GM18861 (cell line): Measurements from ENCODE around the gene SIGLEC10.
"Not testable (repeated sequence)": the region's sequence is repeated elsewhere in the genome, so short reads cannot be mapped to it uniquely, and the experiment has no call there.

Source experiments
- ATAC-seq: cut with Tn5 transposase; IDR thresholded peaks from one replicate; pipeline ENCODE4 v1.9.1; 2021; ENCODE audit not compliant: unreplicated experiment

The SIGLEC10 gene, protein sequence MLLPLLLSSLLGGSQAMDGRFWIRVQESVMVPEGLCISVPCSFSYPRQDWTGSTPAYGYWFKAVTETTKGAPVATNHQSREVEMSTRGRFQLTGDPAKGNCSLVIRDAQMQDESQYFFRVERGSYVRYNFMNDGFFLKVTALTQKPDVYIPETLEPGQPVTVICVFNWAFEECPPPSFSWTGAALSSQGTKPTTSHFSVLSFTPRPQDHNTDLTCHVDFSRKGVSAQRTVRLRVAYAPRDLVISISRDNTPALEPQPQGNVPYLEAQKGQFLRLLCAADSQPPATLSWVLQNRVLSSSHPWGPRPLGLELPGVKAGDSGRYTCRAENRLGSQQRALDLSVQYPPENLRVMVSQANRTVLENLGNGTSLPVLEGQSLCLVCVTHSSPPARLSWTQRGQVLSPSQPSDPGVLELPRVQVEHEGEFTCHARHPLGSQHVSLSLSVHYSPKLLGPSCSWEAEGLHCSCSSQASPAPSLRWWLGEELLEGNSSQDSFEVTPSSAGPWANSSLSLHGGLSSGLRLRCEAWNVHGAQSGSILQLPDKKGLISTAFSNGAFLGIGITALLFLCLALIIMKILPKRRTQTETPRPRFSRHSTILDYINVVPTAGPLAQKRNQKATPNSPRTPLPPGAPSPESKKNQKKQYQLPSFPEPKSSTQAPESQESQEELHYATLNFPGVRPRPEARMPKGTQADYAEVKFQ

DNA sequence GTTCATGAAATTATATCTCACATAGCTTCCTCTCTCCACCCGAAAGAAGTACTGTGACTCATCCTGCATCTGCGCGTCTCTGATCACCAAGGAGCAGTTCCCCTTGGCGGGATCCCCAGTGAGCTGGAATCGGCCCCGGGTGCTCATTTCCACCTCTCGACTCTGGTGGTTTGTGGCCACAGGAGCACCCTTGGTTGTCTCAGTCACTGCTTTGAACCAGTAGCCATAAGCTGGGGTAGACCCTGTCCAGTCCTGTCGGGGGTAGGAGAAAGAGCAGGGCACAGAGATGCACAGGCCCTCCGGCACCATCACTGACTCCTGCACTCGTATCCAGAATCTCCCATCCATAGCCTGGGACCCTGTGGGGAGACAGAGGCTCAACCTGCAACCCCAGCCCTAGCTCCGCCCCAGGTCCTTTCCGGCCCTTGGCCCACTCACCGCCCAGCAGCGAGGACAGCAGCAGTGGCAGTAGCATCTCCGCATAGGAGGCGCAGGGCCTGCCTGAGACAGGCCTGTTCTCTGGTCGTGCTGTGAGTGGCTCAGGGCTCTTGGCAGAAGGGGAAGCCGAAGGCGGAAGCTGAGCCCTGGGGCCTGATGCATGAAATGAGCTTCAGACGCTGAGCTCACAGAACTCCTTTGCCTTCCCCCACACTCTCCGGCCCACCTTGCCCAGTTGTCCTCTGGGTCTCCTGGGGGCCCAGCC is at the start of gene SIGLEC10:
Gene SIGLEC10 (minus strand): TSS at position 536 of the 703 bp plus-strand sequence. CDS start 61 bp downstream, at position 475.
- ATAC-seq, result no peak

DNA sequence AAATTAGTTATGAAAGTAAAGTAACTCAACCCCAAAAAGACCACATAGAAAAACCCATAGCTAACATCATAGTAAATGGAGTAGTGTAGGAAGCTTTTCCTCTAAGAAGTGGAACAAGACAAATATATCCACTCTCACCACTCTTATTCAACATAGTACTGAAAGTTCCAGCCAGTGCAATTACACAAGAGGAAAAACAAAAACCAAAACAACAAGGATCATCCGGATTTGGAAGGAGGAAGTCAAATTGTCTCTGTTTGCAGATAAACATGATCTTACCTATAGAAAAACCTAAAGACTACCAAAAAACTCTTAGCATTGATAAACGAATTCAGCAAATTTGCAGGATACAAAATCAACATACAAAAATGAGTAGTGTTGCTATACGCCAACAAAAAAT is 49.3 kb upstream of the SIGLEC10 start:
- no peak for ATAC-seq

DNA sequence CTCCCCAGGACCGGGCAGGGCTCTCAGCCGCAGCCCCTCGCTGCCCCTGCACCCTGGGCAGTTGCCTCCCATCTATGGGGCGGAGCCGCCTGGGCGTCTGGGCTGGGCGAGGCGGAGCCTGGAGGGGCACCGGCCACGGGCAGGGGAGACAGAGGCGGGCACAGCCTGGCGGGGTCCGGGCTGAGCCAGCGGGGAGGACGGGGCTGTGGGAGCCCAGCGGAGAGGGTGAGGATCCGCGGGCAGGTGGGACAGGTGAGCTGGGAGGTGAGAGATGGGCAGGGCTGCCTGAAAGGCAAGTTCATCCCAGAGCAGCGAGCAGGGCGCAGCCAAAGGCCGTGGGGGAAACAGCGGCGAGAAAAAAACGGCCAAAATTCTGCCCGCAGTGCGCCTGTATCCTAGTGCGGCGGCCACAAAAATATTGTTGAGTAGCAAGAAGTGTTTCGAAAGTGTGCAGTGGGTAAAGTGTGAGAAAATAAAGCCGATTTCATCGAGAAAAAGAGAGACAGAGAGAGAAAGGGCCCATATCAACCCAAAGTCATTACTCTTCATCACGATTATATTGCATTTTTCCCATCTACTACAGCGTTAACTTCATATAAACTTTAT is 46.6 kb upstream of the SIGLEC10 start:
- ATAC-seq, result not testable (repeated sequence)

DNA sequence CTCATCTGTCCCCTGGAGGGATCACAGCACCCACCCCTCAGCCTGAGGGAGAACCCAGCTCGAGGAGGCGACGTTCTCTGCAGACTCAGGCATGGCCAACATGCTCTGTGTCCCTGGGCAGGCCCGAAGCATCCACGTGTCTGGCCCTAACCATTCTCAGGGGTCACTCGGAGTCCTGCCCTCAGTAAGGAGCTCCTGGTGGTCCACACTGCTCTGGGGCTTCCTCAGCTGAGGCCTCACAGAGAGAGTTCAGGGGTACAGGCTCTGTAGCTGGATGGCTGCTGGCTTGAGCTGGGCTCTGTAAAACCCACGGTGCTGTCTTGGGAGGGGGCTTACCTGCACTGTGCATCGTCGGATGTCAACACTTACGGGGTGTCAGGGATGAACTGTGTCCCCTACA is 45.2 kb upstream of the SIGLEC10 start:
- ATAC-seq, result no peak

DNA sequence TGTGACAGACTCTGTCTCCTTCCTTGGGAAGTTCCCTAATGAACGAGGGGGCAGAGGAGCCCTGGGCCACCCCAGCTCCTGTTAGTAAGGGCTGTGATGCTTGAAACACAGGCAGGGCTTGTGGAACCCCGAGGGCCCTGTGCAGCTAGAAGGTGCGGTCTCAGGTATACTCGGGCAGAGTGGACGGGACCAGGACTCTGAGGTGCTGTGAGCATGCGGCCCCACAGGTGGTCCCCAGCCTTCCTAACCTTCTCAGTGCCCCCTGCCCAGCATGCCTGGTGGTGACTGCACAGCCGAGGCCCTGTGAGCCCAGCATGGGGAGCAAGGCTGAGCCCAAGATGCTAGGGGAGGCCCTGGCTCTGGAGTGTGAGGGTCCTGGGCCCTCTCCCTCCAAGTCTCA is 44.8 kb upstream of the SIGLEC10 start:
- no peak for ATAC-seq

DNA sequence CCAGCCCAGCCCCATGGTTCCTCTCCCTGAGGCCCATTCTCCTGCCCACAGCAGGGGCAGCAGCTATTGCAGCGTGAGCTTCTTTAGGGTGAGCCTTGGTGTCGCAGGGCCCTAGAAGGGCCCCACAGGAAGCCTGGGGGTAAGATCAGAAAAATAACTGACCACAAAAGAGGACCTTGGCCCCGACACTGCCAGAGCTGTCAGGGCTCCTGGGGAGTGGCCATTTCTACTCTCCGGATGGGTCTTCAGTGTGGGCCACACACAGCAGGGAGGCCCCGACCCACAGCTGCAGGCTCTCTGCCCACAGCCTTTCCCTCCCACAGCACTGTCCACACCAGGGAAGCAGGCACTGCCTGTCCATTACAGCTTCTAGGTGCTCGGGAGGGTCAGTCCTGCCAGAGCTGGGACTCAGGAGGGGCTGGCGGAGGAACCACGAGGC is 44.3 kb upstream of the SIGLEC10 start:
- ATAC-seq, result no peak

DNA sequence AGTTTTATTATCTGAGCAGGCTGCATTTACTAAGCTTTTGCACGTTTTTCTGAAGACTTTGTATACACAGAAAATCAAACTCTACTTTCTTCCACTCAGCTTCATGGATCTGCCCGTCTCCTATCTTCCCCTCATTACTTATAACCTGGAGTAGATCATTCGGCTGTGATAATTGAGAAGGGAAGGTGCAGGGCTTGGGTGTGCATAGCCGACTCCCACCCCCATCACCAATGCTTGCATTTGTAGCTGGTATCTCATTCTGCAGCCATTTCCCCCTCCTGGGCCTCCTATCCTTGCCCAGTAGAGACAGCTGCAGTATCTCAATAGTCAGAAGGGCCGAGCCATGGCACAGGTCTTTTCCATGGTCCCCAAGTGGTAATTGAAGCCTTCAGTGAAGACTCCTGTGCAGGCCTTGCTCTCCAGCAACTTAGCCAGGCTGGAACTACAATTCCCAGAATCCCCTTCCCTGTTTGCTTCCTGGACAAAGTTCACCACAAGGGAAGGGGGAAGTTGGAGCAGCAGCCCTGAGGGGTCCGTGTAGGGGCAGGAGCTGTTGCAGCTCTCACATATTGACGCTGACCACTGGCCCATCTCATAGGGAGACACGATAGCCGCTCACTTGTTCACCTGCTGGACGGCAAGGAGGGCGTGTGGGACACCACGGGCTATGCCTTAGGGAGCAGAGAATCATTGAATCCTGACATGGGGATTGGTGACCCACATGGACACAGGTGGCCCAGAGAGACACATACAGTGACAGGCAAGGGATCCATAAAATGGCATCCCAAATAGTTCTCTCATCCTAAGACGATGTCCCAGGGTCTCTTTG is 42.9 kb upstream of the SIGLEC10 start:
- no peak for ATAC-seq

DNA sequence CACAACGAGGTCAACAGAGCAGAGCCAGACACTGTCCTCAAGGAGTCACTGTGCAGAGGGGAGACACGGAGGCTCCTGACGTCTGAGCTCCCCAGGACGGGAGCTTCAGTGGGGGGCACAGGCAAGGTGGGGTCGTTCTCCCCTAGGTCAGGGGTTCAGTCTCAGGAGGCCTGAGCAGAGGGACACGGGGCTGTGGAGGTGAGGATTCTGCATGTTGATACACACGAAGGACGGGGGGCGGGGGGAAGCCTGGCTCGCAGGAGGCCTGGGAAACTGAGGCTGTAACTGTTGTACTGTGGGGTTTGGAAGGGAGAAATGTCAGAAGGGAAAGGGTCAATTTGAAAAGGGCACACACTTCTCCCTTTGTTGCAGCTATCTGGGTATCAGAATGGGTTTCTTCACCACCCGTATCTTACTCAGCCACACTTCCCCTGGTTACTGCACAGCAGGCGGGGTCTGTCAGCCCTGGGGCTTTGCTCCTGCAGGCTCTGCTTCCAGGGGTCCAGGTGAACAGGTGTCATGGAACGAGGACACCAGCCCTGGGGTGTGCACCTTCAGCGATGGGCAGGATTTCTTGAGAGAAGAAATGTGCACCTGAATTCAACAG is 41.6 kb upstream of the SIGLEC10 start:
- no peak for ATAC-seq

DNA sequence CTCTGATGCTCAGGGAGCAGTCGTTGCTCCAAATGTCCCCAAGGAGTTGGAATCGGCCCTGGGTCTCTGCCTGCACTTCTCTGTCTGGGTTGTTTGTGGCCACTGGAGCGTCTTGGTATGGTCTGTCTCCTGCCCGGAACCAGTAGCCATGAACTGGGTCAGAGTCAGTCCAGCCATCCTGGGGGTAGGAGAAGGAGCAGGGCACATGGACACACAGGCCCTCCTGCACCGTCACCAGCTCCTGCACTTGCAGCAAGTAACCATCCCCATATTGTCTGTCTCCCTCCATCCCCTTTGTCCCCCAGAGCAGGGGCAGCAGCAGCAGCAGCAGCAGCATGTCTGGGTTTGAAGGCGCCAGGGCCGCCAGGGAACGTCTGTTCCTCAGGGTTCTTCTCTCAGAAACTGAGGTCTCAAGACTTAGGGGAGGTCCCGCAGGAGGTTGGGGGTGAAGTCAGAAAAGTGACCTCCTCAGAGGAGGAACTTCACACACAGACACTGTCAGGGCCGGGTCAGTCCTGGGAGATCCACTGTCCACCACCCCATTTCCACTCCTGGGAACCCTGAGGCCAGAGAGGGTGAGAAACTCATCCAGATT is 40.7 kb upstream of the SIGLEC10 start, which contains the start of gene SIGLEC8:
Gene SIGLEC8 (minus strand): TSS at position 404 of the 595 bp plus-strand sequence. CDS start 67 bp downstream, at position 337.
- ATAC-seq, result no peak

DNA sequence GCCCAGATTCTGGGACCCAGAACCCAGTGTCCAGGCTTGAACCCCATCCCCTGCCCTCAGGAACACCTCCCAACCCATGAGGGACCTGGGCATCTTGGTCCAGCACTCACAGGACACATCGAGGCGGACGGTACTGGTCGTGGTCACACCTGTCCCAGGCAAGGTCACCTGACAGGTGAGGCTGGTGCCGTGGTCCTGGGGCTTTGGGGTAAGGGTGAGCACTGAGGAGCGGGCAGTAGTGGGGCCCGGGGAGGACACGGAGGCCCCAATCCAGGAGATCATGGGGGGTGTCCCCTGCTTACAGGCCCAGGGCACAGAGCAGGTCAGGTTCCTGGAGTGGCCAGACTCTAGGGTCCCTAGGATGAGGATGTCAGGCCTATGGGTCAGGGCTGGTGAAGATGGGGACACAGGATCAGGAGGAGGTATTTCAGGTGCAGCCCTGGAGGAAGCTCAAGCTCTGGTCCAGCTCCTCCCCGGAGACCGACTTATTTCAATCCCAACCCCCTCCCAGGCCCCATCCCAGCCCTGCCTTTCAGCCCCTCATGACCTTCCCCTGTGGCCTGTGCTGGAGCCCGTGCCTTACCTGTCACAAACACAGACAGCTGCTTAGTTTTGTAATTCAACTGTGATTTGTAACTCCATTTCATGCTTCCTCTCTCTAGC is 40.0 kb upstream of the SIGLEC10 start:
- ATAC-seq, result no peak

DNA sequence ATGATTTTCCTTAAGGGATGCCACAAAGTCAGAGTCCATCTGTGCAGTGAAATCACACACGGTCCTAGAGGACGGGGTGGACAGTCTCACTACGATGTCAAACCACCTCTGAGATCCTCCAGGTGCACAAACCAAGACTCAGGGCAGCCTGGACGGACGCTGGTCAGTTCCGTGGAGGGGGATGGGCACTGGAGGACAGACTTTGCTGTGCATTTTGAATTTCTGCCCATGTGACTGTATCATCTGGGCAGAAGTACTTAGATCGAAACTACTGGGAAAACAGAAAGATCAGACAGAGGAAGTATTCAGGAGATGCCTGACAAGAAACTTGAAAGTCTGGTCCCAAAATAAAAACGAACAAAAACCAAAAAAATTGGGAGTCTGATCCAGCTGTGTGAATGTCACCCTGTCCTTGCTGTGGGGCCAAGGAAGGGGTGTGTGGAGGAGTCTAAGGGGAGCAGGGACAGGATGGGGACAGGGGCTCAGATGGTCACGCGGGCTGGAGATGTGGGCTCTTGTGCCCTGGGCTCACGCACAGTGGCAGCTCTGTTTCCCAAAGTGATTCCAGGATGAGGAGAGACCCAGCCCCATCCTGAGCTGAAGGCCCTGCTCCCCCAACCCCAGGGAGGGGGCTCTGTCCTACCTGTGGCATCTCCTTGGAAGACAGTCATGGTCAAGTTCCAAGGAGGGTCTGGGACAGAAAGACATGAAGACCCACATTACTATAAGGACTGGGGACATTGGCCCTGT is 39.3 kb upstream of the SIGLEC10 start:
- no peak for ATAC-seq

DNA sequence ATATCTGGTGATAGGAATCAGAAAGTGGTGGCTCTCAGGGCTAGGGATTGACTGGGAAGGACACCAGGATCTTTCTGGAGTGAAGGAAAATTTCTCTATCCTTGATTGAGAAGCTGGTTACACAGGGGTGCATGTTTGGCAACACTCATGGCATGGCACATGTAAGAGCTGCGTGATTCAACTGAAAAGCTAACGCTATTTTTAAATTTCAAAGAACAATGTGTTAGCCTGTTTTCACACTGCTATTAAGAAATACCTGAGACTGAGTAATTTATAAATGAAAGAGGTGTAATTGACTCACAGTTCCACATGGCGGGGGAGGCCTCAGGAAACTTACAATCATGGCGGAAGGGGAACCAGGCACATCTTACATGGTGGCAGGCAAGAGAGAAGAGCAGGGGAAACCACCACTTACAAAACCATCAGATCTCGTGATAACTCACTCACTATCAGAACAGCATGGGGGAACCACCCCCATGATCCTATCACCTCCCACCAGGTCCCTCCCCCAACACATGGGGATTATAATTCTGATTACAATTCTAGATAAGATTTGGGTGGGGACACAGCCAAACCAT is 33.4 kb upstream of the SIGLEC10 start:
- ATAC-seq, result no peak

DNA sequence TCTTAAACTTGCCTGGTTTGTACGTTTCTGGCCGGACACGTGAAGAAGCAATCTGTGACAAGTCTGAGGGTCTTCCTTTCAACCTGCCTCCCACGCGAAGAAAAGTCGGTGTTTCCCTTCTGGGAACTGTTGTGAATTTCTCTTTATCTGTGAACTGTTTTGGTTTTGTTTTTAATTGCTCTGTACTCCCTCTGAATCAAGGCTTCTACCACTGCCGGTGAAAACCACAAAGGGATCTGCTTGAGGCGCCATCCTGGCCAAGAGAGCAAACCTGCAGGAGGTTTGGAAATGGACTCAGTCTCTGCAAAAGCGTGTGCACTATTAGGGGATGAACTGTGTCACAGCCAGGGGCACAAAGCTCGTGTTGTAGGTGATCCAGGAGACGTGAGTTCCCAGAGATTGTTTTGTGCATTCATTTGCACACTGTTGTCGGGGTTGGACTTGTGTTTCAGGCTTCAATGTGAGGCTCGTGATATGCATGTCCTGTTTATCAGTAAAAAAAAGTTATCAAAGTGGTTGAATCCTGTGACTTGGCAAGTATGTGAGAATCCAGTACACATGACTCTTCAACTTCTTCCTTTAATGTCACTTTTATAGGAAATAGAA is 31.1 kb upstream of the SIGLEC10 start:
- no peak for ATAC-seq

DNA sequence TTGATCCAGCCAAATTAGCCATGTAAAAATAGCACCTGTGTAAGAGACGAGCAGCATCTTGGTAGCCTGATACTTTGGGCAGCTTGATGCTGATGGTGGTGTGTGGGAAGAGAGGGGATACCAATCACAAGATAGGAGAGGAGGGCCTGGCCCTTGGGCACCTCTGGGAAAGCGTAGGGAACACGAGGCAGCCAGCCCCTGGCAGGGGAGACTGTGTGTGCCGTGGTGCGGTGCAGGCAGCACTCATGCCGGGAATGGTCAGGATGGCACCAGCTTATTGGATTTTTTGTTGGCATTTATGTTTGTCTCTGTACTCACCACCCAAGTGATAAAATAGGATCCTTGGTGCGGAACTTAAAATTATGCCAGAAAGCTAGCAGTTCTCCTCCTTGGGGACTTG is 30.6 kb upstream of the SIGLEC10 start:
- ATAC-seq, result no peak

DNA sequence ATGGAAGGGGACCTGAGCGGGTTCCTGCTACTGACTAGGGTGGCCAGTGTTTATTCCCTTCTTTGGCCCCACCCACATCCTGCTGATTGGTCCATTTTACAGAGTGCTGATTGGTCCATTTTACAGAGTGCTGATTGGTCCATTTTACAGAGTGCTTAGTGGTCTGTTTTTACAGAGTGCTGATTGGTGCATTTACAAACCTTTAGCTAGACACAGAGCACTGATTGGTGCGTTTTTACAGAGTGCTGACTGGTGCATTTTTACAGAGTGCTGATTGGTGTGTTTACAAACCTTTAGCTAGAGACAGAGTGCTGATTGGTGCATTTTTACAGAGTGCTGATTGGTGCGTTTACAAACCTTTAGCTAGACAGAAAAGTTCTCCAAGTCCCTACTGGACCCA is 30.1 kb upstream of the SIGLEC10 start:
- not testable (repeated sequence) for ATAC-seq

DNA sequence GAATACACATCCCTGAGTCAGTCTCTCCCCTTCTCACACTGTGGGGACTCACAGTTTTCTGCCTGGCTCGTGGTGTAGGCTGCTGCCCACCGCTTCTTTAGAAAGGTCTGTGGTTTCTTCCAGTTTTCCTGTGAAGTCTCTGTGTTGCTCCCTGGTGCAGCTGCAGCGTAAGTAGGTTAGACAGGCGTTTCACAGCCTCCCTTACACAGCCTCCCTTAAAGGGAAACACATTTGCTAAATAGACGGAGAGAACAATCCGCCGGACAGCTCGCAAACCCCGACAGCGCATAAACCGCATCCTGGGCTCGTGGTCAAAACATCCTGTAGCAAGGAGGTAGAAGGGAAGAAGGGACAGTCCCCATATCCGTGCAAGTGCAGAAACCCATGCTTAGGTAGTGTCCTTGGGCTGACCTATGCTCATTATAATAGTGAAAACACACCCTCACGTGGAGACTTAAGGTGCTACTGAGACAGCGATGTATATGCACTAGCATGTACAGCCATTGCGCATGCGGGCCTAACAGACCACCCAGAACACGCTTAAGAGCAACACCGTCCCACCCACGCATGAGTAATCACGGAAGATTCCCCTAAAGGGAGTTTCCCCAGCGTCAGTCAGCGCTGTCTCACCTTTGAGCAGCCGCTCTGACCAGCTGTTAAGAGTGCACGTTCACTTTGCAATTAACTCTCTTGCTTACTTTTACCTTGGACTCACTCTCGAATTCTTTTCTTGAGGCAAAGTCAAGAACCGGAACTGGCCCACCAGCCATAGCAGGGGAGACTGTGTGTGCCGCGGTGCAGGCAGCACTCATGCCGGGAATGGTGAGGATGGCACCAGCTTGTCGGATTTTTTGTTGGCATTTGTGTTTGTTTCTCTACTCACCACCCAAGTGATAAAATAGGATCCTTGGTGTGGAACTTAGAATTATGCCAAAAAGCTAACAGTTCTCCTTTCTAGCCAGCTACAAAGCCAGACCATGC is 24.3 kb upstream of the SIGLEC10 start:
- peak; percentile 83 for ATAC-seq
